GM10266 (cell line): Measurements from ENCODE around the gene ZFAND6.
"Not testable (repeated sequence)": the region's sequence is repeated elsewhere in the genome, so short reads cannot be mapped to it uniquely, and the experiment has no call there.

Experiments
- DNase-seq: peaks from one replicate; pipeline ENCODE4 v3.0.0; 2012; ENCODE audit errors: extremely low spot score
- TF ChIP-seq, protein P1 (sequence below): IDR thresholded peaks from 2 replicates; pipeline ENCODE4 v1.5.1; 2012; ENCODE audit warnings: mild to moderate bottlenecking, low read depth; ENCODE audit not compliant: control insufficient read depth, insufficient read depth; ENCODE audit errors: missing control alignments

The ZFAND6 gene

DNA sequence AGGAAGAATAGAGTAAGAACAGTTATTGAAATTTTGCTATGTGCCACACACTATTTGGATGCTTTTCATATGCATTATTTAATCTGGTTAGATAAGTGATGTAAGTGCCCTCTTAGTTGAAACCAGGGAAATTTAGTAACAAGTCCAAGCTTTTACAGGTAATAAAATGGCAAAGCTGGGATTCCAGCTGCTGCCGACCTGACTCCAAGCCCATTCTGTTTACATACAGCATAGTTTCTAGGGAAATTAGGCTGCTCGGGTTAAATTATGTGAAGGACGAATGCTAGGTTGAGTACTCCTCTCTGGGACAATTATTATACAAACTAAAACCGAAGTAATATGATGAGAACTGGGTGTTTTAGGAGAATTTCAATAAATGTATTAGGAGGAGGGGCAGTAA, 54.6 kb downstream of the ZFAND6 start:
- no peak for DNase-seq
- TF ChIP-seq, protein P1, sequence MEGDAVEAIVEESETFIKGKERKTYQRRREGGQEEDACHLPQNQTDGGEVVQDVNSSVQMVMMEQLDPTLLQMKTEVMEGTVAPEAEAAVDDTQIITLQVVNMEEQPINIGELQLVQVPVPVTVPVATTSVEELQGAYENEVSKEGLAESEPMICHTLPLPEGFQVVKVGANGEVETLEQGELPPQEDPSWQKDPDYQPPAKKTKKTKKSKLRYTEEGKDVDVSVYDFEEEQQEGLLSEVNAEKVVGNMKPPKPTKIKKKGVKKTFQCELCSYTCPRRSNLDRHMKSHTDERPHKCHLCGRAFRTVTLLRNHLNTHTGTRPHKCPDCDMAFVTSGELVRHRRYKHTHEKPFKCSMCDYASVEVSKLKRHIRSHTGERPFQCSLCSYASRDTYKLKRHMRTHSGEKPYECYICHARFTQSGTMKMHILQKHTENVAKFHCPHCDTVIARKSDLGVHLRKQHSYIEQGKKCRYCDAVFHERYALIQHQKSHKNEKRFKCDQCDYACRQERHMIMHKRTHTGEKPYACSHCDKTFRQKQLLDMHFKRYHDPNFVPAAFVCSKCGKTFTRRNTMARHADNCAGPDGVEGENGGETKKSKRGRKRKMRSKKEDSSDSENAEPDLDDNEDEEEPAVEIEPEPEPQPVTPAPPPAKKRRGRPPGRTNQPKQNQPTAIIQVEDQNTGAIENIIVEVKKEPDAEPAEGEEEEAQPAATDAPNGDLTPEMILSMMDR = no peak

DNA sequence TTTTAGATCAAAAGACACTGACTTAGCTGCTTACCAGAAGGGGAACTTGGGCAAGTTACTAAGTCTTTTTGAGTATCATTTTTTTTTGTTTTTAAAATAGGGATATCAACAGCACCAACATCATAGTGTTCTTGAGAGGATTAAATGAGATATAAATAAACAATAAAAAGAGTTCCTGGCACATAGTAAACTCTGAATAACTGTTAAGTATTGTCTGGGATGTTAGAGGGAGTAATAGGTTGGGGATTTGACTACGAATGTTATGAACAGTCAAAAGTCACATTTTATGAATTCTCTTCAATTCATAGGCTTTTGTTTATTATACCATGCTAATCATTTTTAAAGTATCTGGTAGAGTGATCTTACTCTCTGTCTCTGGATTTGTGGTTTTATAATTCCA, 55.5 kb downstream of the ZFAND6 start:
- DNase-seq = no peak
- TF ChIP-seq, protein P1 = no peak

DNA sequence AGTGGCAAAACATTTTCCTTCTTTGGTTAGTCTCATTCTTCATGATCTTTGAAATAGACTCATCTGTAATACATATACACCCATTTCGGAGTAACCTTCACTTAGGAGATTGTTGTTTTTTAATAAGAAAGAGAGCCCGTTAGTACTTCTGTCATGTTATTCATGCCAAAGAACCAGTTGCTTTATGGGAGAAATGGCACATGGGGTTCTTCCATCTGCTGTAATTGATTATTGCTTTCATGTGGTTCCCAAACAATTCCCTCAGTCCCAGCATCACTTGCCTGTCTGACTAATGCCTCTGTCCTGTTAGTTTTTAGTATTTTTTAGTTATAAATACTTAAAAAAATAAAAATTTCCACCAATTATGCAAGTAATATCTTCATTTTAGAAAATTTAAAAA, 59.5 kb downstream of the ZFAND6 start:
- no peak for DNase-seq
- TF ChIP-seq, protein P1 = no peak

DNA sequence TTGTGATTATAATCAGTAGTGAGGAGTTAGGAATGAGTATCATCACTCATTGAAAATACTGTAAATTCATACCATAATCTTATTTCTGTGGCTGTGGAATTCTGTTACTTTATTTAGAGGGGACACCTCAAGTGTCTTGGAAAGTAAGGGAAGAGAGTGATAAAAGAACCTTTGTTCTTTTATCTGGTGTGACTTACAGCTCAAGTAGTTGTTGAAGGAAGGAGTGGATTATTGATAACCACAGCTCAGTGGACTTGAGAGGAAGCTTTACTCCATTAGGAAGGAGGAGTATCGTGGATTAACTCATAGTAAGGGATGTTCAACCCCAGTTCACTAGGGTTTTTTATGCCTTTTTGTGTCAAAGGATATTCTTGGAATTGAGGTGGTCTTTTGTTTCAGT, 61.2 kb downstream of the ZFAND6 start:
- DNase-seq = no peak
- TF ChIP-seq, protein P1 = no peak

DNA sequence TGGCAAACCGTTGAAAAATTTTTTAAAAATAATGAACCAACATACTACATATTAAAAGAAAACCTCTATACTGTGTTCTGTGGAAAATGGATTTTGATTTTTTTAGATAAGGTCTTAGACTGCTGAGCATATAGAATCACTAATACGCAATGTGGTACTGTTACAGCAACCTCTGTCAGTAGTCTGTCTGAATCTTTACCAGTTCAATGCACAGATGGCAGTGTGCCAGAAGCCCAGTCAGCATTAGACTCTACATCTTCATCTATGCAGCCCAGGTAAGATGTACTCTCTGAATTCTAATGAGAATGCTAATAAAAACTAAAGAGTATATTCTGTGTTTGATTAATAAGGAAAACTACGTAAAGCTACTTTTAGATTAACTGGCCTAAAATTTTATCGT, 62.1 kb downstream of the ZFAND6 start:
- DNase-seq = no peak
- TF ChIP-seq, protein P1 = no peak

DNA sequence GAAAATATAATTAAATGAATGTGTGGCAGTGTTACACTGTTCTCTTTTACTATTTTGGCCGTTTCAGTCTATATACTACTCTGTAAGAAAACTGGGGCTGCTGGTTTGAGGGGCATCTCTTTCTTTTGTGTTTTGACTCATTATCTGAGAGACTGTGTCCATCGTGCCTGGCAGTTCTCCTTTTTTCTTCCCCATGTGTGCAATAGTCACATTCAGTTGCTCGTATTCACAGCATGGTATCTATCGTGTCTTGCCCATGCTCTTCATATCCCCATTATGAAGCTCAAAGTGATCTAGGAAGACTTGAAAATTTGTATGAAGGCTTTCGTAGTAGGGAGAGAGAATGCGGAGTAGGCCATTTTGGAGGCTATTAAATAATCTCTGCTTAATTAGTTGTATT, 63.6 kb downstream of the ZFAND6 start:
- TF ChIP-seq, protein P1 = no peak
- DNase-seq = no peak

DNA sequence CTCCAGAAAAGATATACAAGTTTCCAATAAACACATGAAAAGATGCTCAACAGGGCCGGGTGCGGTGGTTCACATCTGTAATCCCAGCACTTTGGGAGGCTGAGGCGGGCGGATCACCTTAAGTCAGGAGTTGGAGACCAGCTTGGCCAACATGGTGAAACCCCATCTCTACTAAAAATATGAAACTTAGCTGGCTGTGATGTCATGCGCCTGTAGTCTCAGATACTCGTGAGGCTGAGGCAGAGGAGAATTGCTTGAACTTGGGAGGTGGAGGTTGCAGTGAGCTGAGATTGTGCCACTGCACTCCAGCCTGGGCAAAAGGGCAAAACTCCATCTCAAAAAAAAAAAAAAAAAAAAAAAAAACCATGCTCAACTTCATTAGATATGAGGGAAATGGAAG, 67.8 kb downstream of the ZFAND6 start:
- not testable (repeated sequence) for DNase-seq

DNA sequence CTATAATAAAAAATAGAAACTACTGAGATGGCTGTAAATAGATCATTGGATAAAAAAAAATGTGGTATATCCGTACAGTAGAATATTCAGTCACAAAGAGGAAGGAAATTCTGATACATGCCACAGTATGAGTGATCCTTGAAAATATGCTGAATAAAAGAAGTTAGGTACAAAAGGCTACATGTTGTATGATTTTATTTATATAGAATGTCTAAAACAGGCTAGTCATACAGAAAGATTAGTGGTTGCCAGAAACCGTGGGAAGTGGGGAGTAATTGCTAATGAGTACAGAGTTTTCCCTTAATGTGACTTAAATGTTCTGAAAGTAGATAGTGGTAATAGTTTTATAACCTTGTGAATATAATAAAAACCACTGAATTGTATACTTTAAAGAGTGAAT, 68.4 kb downstream of the ZFAND6 start:
- DNase-seq = no peak
- TF ChIP-seq, protein P1 = no peak
